Mammary epithelial cell (primary cell): ENCODE data around the gene RHOXF2.
"Not testable (repeated sequence)": the region's sequence is repeated elsewhere in the genome, so short reads cannot be mapped to it uniquely, and the experiment has no call there.

Source experiments
- CTCF ChIP-seq, 2 donors: IDR thresholded peaks in 1 of 2; conservative IDR thresholded peaks in 1 of 2; 2 replicates each; pipeline ENCODE4 v1.5.1; 2011 to 2012; ENCODE audit warnings: inconsistent platforms in 2 of 2, low read length in 2 of 2, mild to moderate bottlenecking in 2 of 2, control low read depth in 1 of 2, low read depth in 1 of 2; ENCODE audit not compliant: insufficient read depth in 1 of 2; ENCODE audit errors: extremely low read depth in 1 of 2
- EZH2 ChIP-seq: IDR thresholded peaks from 2 replicates; pipeline ENCODE4 v1.6.1; 2012; ENCODE audit warnings: low read length, inconsistent platforms, borderline replicate concordance

- TF ChIP-seq CTCF (conservative IDR thresholded peaks at IDR 0.05 in 1 of 2, IDR thresholded peaks at IDR 0.05 in 1 of 2; ENCODE audit: extremely low read depth in 1 of 2, insufficient read depth in 1 of 2, low read depth in 1 of 2, low read length in 2 of 2); EZH2: not testable (repeated sequence)
Measured at GRCh38 chrX:120195786-120196185, 37.4 kb downstream of the RHOXF2 start.
